ENCODE results near the gene SYTL2.

SYTL2 gene

DNA sequence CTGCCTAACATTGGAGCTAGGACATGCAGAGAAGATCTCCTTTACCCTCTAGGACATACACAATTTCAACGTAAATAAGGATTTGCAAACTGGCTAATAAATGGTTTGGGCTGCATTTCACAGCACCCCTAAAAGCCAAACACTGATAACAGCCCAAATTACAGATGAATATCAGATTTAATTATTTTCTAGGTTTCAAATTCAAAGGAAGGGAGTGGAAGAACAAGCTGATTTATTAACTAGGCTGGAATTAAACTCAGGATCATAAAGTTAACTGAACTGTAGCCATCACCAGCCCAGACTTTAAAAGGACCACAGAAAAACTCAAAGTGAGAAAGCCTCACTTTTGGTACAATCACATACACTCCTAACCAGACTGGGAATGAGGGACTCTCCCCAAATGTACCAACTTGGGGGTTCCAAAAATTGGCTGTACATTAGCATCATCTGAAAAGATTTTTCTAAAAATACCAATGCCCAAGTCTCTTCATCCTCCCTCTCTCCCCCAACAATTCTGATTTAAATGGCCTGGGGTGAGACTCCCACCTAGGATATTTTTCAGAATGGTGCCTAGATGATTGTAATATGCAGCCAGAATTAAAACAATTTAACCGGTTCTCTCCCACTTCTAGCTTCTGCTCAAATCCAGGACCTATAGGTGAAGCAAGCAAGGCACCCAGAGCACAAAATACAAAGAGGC lies 43.5 kb downstream of the SYTL2 start:
- H3K27ac ChIP-seq (ENCODE audit: low read depth, low read length), result no peak overlapping the region

DNA sequence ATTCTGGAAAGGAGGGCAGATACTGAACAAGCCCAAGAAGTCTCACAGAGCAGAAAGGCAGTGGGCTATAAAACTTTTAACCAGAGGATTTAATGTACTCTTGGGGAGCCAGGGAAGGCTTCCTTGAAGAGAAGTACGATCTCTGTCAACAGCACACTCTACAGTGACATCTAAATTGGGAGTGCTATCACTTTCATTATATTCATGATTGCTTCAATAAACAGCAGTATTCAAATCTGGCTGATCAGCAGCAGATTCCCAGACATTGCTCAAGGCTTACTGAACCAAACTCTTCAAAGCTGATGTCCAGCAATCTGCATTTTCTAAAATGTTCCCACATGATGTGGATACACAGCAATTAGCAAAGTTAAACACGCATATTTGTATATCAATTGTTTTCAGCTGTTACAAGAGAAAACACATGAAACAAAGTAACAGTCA lies 44.2 kb downstream of the SYTL2 start:
- H3K27ac ChIP-seq (ENCODE audit: low read depth, low read length), result no peak overlapping the region
- H3K36me3 ChIP-seq (ENCODE audit: control insufficient read depth in 1 of 2, insufficient read depth in 2 of 2, low read length in 2 of 2), result no peaks in the 10 kb centered on the region
- H3K4me1 ChIP-seq (ENCODE audit: control insufficient read depth in 1 of 2, insufficient read depth in 2 of 2, low read length in 2 of 2), result peaks cover 15 to 21% of the 10 kb centered on the region in 2 donors
- H3K9ac ChIP-seq (ENCODE audit: low read depth in 1 of 2, low read length in 2 of 2), result no peak overlapping the region
- no peaks in the 10 kb centered on the region for H3K27me3 ChIP-seq (ENCODE audit: control insufficient read depth in 1 of 2, insufficient read depth in 2 of 2, low read length in 2 of 2)
- no peak overlapping the region for H3K4me3 ChIP-seq (ENCODE audit: low read depth in 1 of 2, low read length in 2 of 2)
- H3K9me3 ChIP-seq (ENCODE audit: control insufficient read depth in 1 of 2, low read length in 2 of 2), result peaks cover 0 to 4% of the 10 kb centered on the region in 2 donors

More for the DNA sequence above, 43.5 kb downstream of the SYTL2 start:
- Histone ChIP-seq H3K4me1 (ENCODE audit: control insufficient read depth in 1 of 2, insufficient read depth in 2 of 2, low read length in 2 of 2) (peaks cover 15 to 21% of the 10 kb centered on the region in 2 donors), H3K27me3 (ENCODE audit: control insufficient read depth in 1 of 2, insufficient read depth in 2 of 2, low read length in 2 of 2) (no peaks in the 10 kb centered on the region), H3K4me3 (ENCODE audit: low read depth in 1 of 2, low read length in 2 of 2) (no peak overlapping the region), H3K9me3 (ENCODE audit: control insufficient read depth in 1 of 2, low read length in 2 of 2) (peaks cover 0 to 4% of the 10 kb centered on the region in 2 donors), H3K9ac (ENCODE audit: low read depth in 1 of 2, low read length in 2 of 2) (no peak overlapping the region), H3K36me3 (ENCODE audit: control insufficient read depth in 1 of 2, insufficient read depth in 2 of 2, low read length in 2 of 2) (no peaks in the 10 kb centered on the region)

DNA sequence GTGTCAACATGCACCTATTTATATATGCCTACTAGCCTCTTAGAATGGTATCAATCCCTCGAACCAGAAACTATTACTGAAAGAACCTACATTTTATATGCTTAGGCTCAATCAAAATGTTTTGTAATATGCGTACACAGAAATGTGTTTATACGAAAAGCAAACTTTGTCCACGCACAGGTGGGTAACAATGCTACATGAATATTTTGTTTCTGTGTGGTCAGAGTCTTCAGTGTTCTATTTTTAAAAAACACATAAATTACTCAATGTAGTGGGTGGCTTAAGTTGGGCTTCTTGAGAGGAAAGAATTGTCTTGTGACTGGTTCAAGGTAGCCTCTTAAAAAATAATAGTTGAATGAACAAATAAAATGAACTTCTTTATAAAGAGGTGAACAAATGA lies 46.1 kb downstream of the SYTL2 start:
- Histone ChIP-seq H3K9ac (ENCODE audit: low read depth in 1 of 2, low read length in 2 of 2) (no peak overlapping the region), H3K36me3 (ENCODE audit: control insufficient read depth in 1 of 2, insufficient read depth in 2 of 2, low read length in 2 of 2) (no peaks in the 10 kb centered on the region), H3K4me1 (ENCODE audit: control insufficient read depth in 1 of 2, insufficient read depth in 2 of 2, low read length in 2 of 2) (peaks cover 15 to 21% of the 10 kb centered on the region in 2 donors), H3K27ac (ENCODE audit: low read depth, low read length) (no peak overlapping the region), H3K4me3 (ENCODE audit: low read depth in 1 of 2, low read length in 2 of 2) (no peak overlapping the region), H3K27me3 (ENCODE audit: control insufficient read depth in 1 of 2, insufficient read depth in 2 of 2, low read length in 2 of 2) (no peaks in the 10 kb centered on the region), H3K9me3 (ENCODE audit: control insufficient read depth in 1 of 2, low read length in 2 of 2) (peaks cover 0 to 4% of the 10 kb centered on the region in 2 donors)

DNA sequence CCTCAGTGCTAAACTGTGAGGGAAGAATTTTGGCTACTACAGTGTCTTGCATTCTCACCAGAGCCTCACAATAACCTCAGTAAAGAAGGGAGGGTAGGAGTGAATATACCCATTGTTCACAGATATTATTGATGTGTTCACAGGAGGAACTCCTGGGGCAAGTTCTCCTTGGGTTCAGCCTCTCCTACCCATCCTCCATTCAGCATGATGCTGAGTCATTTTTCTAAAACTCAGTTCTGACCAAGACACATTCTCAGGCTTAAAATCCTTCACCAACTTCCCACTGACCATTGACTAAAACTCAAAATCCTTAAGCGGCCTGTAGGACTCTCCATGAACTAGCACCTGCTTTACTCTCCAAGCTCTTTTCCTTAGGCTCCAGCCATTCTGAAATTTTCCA lies 48.7 kb downstream of the SYTL2 start:
- Histone ChIP-seq H3K9ac (ENCODE audit: low read depth in 1 of 2, low read length in 2 of 2) (no peak overlapping the region), H3K4me3 (ENCODE audit: low read depth in 1 of 2, low read length in 2 of 2) (no peak overlapping the region), H3K9me3 (ENCODE audit: control insufficient read depth in 1 of 2, low read length in 2 of 2) (no peaks in the 10 kb centered on the region), H3K4me1 (ENCODE audit: control insufficient read depth in 1 of 2, insufficient read depth in 2 of 2, low read length in 2 of 2) (peaks cover 13 to 14% of the 10 kb centered on the region in 2 donors), H3K27me3 (ENCODE audit: control insufficient read depth in 1 of 2, insufficient read depth in 2 of 2, low read length in 2 of 2) (no peaks in the 10 kb centered on the region), H3K27ac (ENCODE audit: low read depth, low read length) (no peak overlapping the region), H3K36me3 (ENCODE audit: control insufficient read depth in 1 of 2, insufficient read depth in 2 of 2, low read length in 2 of 2) (no peaks in the 10 kb centered on the region)

DNA sequence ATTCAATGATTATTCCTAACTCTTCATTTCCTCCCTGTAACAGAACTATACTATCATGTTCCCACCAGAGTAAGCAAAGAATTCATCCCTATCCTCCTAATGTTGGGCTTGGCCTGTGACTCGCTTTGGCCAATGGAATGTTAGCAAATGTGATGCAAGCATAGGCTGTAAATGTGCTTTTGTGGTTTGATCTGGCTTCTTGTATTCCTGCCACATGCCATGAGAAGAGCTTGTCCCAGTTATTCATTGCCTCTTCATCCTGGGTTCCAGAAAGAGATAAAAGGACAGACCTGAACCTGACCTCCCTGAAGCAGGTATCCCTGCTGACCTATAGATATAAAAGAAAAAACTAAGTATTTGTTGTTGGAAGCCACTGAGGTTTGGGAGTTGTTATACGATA lies 51.0 kb downstream of the SYTL2 start:
- peaks cover 23 to 28% of the 10 kb centered on the region in 2 donors for H3K4me1 ChIP-seq (ENCODE audit: control insufficient read depth in 1 of 2, insufficient read depth in 2 of 2, low read length in 2 of 2)
- no peaks in the 10 kb centered on the region for H3K27me3 ChIP-seq (ENCODE audit: control insufficient read depth in 1 of 2, insufficient read depth in 2 of 2, low read length in 2 of 2)
- H3K9ac ChIP-seq (ENCODE audit: low read depth in 1 of 2, low read length in 2 of 2), result no peak overlapping the region
- no peak overlapping the region for H3K4me3 ChIP-seq (ENCODE audit: low read depth in 1 of 2, low read length in 2 of 2)
- H3K9me3 ChIP-seq (ENCODE audit: control insufficient read depth in 1 of 2, low read length in 2 of 2), result no peaks in the 10 kb centered on the region
- H3K27ac ChIP-seq (ENCODE audit: low read depth, low read length), result no peak overlapping the region
- no peaks in the 10 kb centered on the region for H3K36me3 ChIP-seq (ENCODE audit: control insufficient read depth in 1 of 2, insufficient read depth in 2 of 2, low read length in 2 of 2)

DNA sequence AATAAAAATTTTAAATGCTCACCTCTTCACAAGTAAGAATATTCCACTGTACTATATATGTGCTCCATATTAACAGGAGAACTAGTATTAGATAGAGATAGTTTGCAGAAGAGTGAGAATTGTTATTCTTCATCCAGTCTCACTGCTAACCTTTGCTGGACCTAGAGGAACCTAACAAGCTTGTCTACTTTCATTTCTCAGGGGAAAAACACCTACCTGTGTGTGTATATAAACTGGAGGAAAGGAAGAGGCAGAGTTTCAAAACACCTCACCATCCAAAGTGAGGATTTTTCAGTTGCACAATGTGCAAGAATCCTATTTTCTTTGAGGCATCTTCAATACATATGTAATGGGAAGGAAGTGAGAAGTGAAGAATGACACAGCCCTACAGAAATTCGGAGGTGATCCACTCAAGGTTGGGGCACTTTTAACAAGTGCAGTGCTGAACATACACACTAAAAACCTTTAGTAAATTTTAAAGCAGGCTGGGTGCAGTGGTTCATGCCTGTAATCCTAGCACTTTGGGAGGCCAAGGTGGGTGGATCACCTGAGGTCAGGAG lies 52.4 kb downstream of the SYTL2 start:
- Histone ChIP-seq H3K9me3 (ENCODE audit: control insufficient read depth in 1 of 2, low read length in 2 of 2) (no peaks in the 10 kb centered on the region), H3K27me3 (ENCODE audit: control insufficient read depth in 1 of 2, insufficient read depth in 2 of 2, low read length in 2 of 2) (no peaks in the 10 kb centered on the region), H3K27ac (ENCODE audit: low read depth, low read length) (no peak overlapping the region), H3K36me3 (ENCODE audit: control insufficient read depth in 1 of 2, insufficient read depth in 2 of 2, low read length in 2 of 2) (no peaks in the 10 kb centered on the region), H3K9ac (ENCODE audit: low read depth in 1 of 2, low read length in 2 of 2) (no peak overlapping the region), H3K4me1 (ENCODE audit: control insufficient read depth in 1 of 2, insufficient read depth in 2 of 2, low read length in 2 of 2) (peaks cover 23 to 28% of the 10 kb centered on the region in 2 donors), H3K4me3 (ENCODE audit: low read depth in 1 of 2, low read length in 2 of 2) (no peak overlapping the region)

DNA sequence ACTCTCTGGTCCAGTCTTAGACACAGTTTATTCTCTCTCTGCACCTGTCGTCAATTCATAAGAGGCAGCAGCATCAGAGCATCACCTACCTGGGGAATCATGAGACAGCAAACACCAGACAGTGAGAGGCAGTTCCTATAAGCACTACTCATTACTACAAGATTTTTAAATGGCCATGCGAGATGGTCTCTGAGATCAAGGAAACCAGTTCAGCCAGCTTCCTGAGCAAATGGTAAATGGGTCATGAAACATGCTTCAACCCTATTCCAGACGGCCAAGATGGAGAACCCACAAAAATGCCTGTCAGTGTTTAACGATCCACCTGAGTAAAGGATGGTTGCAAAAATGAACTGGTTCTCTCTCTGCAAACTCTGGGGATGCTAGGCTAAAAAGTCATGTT lies 52.9 kb downstream of the SYTL2 start:
- no peak overlapping the region for H3K9ac ChIP-seq (ENCODE audit: low read depth in 1 of 2, low read length in 2 of 2)
- H3K4me1 ChIP-seq (ENCODE audit: control insufficient read depth in 1 of 2, insufficient read depth in 2 of 2, low read length in 2 of 2), result peaks cover 23 to 31% of the 10 kb centered on the region in 2 donors
- H3K36me3 ChIP-seq (ENCODE audit: control insufficient read depth in 1 of 2, insufficient read depth in 2 of 2, low read length in 2 of 2), result no peaks in the 10 kb centered on the region
- H3K9me3 ChIP-seq (ENCODE audit: control insufficient read depth in 1 of 2, low read length in 2 of 2), result no peaks in the 10 kb centered on the region
- no peaks in the 10 kb centered on the region for H3K27me3 ChIP-seq (ENCODE audit: control insufficient read depth in 1 of 2, insufficient read depth in 2 of 2, low read length in 2 of 2)
- no peak overlapping the region for H3K4me3 ChIP-seq (ENCODE audit: low read depth in 1 of 2, low read length in 2 of 2)
- no peak overlapping the region for H3K27ac ChIP-seq (ENCODE audit: low read depth, low read length)

DNA sequence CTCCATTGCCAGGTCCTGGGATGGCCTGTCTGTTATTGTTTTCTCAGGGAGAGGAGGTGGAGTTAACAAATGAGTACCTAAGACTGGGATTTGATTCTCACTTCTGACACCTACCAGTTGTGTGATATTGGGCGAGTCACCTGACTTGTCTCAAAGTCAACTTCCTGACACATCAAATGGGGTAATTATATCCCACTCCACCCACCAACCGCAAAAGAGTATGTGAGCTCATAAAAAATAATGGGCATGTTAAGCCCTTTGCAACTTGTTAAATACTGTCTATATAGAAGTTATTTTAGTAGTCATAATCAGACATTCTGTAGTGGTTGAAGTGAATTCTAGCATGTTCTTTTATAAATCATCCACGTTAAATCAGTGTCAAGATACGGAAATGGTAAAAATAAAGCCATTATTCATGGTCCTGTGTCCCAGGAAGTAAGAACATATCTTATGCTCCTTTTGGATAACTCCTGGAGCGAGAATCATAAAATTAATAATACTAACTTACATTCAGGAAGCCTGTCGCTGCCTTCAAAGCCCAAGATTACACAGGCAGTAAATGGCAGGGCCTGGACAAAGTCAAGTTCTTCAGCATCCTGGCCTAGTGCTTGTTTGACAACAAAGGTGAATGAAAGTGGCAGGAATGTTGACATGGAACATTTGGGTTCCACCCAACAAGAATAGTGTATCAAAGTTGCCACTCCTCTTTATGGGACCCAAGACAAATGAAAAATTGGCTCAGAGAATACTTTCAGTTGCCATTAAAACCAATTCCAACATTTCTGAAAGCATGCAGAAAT lies 54.3 kb downstream of the SYTL2 start:
- peaks cover 25 to 41% of the 10 kb centered on the region in 2 donors for H3K4me1 ChIP-seq (ENCODE audit: control insufficient read depth in 1 of 2, insufficient read depth in 2 of 2, low read length in 2 of 2)
- H3K27ac ChIP-seq (ENCODE audit: low read depth, low read length), result no peak overlapping the region
- H3K27me3 ChIP-seq (ENCODE audit: control insufficient read depth in 1 of 2, insufficient read depth in 2 of 2, low read length in 2 of 2), result no peaks in the 10 kb centered on the region
- no peaks in the 10 kb centered on the region for H3K36me3 ChIP-seq (ENCODE audit: control insufficient read depth in 1 of 2, insufficient read depth in 2 of 2, low read length in 2 of 2)
- no peak overlapping the region for H3K4me3 ChIP-seq (ENCODE audit: low read depth in 1 of 2, low read length in 2 of 2)
- H3K9ac ChIP-seq (ENCODE audit: low read depth in 1 of 2, low read length in 2 of 2), result peak overlapping the region in 1 of 2 donors; percentile 15
- H3K9me3 ChIP-seq (ENCODE audit: control insufficient read depth in 1 of 2, low read length in 2 of 2), result no peaks in the 10 kb centered on the region

DNA sequence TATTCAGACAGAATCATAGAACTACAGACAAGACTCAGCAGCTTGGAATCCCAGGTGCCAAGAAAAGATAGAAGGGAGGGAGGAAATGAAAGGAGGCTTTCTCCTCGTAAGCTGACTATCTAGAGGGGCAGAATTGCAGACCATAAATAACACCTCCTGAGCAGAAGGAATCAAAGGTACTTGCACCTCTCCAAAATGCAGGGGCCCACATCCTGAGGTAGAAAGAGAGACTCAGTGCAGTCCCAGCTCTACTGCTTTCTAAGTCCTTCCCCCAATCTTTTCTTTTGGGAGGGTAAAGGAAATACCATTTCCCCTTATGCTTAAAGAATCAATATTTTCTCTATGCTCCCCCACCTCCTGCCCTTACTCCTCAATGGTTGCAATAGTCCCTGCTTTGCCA lies 55.2 kb downstream of the SYTL2 start:
- H3K27me3 ChIP-seq (ENCODE audit: control insufficient read depth in 1 of 2, insufficient read depth in 2 of 2, low read length in 2 of 2), result no peaks in the 10 kb centered on the region
- H3K27ac ChIP-seq (ENCODE audit: low read depth, low read length), result no peak overlapping the region
- H3K4me3 ChIP-seq (ENCODE audit: low read depth in 1 of 2, low read length in 2 of 2), result no peak overlapping the region
- no peak overlapping the region for H3K9ac ChIP-seq (ENCODE audit: low read depth in 1 of 2, low read length in 2 of 2)
- peaks cover 31 to 48% of the 10 kb centered on the region in 2 donors for H3K4me1 ChIP-seq (ENCODE audit: control insufficient read depth in 1 of 2, insufficient read depth in 2 of 2, low read length in 2 of 2)
- H3K9me3 ChIP-seq (ENCODE audit: control insufficient read depth in 1 of 2, low read length in 2 of 2), result no peaks in the 10 kb centered on the region
- H3K36me3 ChIP-seq (ENCODE audit: control insufficient read depth in 1 of 2, insufficient read depth in 2 of 2, low read length in 2 of 2), result no peaks in the 10 kb centered on the region

DNA sequence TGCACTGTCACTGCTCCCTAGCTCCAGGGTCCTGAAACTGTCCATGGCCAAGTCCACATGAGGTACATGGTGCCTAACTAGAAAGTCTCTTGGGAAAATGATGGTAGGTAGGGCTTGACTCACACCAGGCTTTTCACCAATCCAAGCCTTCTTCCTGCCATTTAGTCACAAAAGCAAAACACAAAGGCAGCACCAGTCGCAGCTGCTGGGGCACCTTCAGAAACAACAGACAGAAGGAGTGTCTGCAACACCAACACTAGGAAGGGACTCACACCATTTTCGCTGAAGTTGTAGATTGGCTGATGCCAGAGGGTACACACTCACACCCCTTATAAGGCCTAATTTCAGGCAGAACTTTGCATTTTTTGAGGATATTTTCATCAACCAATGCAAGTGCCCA lies 55.7 kb downstream of the SYTL2 start:
- Histone ChIP-seq H3K4me3 (ENCODE audit: low read depth in 1 of 2, low read length in 2 of 2) (no peak overlapping the region), H3K9me3 (ENCODE audit: control insufficient read depth in 1 of 2, low read length in 2 of 2) (no peaks in the 10 kb centered on the region), H3K36me3 (ENCODE audit: control insufficient read depth in 1 of 2, insufficient read depth in 2 of 2, low read length in 2 of 2) (no peaks in the 10 kb centered on the region), H3K9ac (ENCODE audit: low read depth in 1 of 2, low read length in 2 of 2) (no peak overlapping the region), H3K4me1 (ENCODE audit: control insufficient read depth in 1 of 2, insufficient read depth in 2 of 2, low read length in 2 of 2) (peaks cover 35 to 50% of the 10 kb centered on the region in 2 donors), H3K27ac (ENCODE audit: low read depth, low read length) (no peak overlapping the region), H3K27me3 (ENCODE audit: control insufficient read depth in 1 of 2, insufficient read depth in 2 of 2, low read length in 2 of 2) (no peaks in the 10 kb centered on the region)
